Forelimb muscle (tissue), 1 donor: ENCODE measurements around the gene CADM2. TPM values are rescaled to one million over a fixed set of nuclear protein-coding genes. Genes with fewer than 3 reads are reported as not detected.
"Not testable (repeated sequence)": the region's sequence is repeated elsewhere in the genome, so short reads cannot be mapped to it uniquely, and the experiment has no call there.

ENCODE experiments used
- DNase-seq: peaks from one replicate; pipeline ENCODE4 v3.0.0-alpha.2; 2013; ENCODE audit warnings: low read depth
- polyA plus RNA-seq: library from polyadenylated mRNA; unstranded; fragments of 120-200 nt; gene quantifications from one replicate; pipeline ENCODE4 v1.2.1, GENCODE V29; 2013; ENCODE audit not compliant: insufficient read length

CADM2 gene
- 5.8 TPM for polyA plus RNA-seq

DNA sequence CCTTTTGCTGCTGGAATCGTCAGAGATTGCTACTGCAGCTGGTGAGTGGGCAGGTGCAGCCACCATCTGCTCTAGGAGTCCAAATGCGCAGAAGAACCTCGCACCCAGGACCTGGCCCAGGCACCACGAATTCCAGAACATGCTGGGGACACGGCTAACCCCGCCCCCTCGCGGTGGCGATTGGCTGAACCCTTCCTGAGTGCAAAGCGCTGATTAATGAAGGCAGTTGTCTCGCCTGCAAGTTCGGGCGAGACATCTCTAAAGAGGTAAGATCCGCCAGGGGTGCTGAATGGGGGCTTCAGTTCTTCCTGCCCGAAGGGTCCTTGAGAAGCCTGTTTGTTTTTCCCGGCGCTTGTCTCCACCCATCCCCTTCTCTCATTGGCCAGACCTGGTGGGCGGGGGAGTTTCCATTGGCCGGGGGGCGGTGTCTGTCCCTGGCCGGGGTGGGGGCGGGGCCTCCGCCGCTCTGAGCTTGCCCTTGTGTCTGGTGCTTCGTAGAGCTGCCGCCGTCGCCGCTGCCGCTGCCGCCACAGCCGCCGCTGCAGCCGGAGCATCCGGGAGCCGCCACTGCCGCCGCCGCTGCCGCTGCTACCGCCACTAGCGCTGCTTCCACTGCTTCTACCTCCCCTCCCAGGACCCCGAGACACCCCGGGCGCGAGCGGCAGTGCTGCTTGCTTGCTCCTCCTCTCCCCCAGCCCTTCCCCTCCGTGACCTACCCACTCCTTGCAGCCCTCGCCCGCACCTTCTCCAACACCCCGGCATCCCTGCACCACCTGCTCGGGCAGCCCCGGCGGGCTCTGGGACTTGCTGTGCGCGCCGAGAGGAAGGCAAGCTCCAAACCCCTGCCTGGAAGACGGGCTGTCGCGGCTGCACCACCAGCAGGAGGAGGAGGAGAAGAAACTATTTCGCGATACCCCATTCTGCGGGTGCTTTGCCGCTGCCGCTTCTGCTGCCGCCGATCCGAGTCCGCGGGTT is at the start of gene CADM2:
CADM2 (plus strand) TSS at position 495 of the 975 bp plus-strand sequence.
- DNase-seq = peak; percentile 48

DNA sequence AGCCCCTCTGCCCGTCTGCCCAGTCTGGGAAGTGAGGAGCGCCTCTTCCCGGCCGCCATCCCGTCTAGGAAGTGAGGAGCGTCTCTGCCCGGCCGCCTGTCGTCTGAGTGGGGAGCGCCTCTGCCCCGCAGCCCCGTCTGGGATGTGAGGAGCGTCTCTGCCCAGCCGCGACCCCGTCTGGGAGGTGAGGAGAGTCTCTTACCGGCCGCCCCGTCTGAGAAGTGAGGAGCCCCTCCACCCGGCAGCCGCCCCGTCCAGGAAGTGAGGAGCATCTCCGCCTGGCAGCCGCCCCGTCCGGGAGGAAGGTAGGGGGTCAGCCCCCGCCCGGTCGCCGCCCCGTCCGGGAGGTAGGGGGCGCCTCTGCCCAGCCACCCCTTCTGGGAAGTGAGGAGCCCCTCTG is 40.2 kb upstream of the CADM2 start:
- not testable (repeated sequence) for DNase-seq

DNA sequence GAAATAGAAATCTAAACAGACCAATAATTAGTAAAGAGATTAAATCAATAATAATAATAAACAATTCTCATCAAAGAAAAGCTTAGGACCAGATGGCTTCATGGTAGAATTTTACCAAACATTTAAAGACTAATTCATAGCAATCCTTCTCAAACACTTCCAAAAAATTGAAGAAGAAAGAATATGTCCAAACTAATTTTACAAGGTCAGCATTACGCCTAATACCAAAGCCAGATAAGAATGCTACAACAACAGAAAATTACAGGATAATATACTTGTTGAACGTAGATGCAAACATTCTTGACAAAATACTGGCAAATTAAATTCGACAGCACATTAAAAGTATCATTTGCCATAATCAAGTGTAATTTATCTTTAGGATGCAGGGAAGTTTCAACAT is 36.1 kb upstream of the CADM2 start:
- DNase-seq = no peak

DNA sequence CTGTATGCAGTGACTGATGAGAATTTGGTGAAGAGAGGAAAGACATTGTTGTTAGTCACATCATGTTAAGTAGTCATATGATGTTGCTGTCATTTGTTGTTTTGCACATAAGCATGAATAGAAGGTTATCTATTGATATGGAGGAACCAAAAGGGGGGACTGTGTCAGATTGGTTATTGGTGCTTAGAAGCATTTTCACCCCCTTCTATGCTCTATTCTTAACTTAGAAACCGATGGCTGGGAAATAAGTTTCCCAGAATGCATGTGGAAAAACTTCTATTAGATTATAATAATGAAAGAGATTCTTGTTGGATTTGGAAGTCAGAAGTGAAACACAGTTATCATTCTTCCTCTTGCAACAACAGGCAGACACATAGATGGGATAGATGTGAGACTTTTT is 33.2 kb upstream of the CADM2 start:
- DNase-seq = no peak

DNA sequence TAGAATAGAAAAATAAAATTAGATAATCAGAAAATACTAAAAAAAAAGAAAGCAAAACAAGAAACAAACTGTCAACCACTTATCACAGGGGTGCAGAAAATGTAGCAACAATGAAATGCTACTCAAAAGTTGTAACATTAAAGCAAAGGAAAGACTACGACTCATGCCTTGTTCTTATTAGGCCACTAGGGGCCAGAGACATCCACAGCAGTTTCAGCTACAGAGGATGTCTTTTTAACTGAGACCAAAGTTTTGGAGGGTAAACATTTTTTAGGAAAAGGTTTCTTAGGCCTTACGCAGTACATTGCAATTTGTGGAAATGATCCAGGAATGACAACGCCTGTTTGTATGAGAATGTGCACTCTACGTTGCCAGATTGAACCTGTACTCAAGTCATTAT is 15.4 kb upstream of the CADM2 start:
- DNase-seq = no peak

DNA sequence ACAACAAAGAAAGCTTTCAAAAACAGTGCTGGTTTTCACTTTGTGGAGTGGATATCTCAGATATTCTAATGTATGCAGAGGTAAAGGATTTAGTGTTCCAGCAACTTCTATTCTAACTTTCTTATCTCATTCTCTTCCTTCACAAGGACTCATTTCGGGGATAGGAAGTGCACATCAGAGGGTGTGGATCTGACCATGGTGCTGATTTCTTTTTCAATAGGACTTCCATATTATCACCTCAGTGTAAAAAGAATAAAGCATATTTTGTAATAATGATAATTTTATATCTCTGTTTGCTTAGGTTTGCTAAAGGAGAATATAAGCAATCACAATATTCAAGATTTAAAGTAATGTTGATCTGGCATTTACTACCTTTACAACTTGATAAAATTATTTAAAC is 12.5 kb upstream of the CADM2 start:
- no peak for DNase-seq

DNA sequence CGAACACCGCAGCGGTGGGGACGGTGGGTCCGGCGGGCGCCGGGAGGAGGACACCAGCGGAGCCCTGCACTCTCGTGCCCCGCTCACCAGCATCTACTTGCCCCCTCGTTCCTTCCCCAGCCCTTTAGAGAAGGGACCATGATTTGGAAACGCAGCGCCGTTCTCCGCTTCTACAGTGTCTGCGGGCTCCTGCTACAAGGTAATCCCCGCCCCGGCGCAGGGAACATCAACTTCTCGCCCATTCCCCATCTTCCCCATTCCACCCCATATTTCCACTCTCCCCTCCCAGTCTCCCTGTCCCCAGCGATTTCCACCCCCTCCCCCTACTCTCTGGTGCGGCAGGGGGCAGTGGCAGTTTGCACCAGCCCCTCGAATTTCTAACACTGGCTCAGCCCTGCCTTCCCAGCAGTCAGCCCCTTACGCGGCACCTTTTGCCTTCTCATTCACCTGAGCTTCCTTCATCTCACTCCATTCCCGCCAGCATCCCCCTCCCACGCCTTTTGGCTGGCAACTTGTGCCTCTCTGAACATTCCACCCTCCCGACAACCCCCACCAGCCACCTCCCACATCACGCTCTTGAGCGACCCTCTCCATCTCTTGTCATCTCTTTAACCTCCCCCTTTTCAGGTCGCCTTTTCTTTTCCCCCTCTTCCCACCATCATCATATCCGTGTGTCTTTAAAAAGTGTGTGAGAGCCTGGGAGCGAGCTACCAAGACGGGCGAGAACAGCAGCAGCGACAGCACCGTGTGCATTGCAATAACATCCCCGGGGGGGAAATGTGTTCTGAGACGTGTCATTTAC is 882 bp downstream of the CADM2 start:
- DNase-seq = no peak

DNA sequence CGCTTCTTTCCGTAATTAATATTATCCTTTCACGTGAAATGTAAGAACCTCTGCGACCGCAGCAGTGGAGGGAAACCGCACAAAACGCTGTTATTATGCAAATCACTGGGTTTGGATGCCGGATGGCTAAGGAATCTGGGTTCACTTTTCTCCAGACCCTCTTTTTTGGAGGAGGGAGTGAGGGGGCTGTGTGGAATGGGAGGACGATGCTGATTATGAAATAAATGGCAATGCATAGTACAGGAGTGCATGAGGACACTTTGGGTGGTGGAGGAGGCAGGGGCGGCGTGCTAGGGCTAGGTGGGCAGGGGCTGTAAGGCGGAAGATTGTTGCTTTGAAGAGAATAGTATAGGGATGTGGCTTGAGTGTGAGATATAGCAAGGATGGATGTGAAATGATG is 1.8 kb downstream of the CADM2 start:
- no peak for DNase-seq

DNA sequence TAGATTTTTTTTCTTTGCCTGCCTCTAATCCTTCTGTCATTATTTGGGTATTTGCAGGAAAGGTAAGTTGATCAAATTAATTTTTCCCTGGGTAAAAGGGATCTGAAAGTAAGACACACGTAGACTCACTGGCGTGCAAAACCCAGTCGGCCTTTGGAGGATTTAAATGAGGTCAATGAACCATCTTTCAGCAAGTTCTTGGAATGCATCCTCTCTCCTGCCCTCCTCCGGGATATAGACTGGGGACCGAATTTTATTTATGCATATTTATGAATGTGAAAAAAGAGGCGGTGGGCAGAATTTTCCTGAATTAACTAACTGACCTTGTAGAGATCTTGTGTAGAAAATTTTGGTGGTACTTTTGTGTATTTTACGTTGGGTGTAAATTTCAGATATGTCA is 2.2 kb downstream of the CADM2 start:
- DNase-seq = no peak

DNA sequence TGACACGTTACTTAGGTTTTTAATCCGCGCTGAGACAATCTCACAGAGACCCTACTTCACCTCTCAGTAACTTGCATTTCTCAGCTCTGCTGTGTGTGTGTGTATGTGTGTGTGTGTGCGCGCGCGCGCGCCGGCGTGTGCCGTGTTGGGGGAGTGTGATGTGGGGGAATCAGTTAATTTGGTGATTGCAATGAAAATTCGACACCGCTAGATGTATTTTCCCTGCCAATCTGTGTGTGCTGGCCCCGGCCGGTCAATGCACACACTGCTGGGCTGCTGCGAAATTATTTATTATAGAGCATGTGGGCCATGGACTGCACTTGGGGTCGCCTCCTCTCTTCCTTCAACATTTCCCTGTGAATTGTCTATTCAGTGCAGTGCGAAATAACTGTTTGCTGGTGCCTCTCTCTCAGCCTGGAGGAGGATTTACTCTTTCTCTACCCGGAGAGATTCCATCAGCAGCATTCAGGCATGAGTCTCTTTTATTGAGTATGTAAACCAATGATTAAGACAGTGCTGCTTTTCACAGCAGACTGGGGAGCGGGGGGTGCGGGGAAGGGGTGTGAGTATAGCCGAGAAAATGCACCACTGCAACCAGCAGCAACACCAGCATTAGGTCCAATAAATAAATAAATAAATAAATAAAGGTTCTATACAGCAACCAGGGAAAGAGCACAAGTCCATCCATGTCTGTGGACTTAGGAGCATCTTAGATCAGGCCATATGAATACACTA is 2.9 kb downstream of the CADM2 start:
- DNase-seq = no peak

DNA sequence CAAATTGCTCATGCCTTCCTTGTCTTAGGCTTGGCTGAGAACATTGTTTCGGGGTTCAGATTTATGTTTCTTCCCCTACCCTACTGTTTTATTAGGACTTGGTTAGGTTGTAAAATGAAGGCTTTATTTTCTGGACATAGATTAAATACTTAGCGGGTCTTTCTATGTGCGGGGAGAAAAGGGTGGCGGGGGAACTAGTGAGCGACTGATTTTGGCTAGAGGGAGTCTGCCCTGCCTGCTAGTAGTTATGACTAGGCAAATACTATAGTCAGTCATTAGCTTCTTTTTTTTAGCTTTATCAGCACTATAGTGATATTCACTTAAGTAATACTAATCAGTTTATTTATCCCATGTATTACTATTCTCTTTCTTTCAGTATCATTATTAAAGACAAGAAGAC is 3.6 kb downstream of the CADM2 start:
- no peak for DNase-seq

DNA sequence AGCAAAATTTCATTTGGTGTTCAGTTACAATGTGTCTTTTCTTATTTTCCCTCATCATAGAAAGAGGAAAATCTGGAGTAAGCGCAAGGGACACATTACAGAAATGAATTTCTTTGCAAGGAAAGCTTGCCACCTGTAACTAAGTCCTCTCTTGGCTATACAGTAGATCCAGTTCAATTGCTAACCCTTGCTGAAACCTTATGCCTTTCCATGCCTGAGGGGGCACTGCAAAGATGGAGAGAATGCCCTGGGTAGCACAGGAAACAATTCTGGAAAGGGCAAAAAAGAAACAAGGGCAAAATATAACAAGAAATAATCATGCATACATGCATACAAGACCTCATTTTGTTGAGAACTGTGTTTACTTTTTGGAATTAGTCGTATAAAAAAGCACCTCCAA is 4.3 kb downstream of the CADM2 start:
- DNase-seq = no peak

DNA sequence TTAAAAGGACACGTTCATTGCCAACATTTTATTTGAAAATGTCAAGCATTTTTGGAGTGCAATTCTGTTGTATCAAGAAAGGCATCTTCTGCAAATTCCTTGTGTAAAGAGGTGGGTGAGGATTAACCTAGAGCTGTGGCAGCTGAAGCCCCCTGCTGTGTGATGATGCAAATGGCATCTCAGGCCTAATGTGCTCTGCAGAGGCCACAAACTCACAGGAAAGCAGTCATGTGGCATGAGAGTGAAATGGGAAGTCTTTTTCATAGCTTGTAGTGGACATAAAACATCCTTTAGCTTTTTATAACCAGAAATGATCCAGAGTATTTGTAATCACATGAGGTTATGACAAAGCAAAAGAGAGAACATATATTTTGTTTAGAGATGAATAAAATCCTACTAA is 6.4 kb downstream of the CADM2 start:
- no peak for DNase-seq

DNA sequence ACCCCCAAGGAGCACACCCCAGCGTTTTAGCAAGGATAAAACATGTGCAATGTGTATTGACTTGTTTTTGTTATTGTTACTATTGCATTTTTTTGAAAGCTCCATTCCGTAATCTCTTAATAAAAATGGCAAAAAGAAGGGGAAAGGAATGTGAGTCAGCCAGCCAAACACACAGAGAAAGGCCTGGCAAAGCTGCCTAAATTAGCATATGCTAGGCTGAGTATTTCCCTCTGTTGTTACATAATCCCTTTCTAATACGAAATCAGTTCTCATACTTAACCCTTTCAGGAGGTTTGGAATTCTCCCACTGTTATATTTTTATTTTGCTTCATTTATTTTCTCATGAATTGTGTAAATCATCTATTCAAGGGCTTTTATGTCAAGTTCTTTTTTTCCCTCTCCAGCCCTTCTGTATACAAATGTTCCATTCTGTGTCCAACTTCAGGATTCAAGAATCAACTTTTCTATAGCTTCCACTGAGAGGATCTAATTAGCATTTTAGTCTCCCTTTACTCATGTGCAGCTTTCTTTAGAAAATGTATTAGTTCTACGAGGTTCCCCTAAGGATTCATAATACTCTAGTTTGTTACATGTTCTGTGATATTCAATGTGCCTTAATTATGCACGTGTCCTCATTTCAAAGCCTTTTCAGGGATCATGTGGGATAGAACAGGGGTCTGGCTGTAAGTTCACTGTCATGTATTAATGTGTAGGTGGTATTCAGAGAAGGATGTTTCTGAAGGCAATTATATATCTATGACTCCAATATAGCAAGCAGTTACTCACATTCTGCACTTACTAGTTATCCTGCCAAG is 9.2 kb downstream of the CADM2 start:
- DNase-seq = no peak

DNA sequence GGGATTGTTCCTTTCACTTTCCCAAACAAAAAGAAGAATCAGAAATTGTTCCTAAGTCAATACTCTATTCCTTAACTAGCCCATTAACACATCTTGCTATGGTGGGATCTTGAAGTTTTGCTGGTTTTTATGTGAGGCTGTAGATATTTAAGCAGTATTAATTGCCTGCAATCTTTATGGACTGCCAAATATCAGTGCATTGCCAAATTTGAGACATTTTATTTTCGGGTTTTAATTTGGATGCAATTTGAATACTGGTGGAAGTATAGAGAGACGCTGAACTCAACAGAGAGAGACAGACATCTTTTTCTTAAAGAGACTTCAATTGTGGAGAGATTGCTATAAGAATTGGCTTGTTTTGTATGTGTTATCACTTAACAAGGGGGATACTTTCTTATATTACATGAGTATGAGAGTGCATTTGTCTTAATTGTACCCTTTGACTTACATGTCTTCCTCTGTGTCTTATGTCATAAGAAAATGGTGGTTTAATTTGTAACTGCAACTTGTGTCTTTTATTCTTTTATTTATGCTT is 10.0 kb downstream of the CADM2 start:
- no peak for DNase-seq

DNA sequence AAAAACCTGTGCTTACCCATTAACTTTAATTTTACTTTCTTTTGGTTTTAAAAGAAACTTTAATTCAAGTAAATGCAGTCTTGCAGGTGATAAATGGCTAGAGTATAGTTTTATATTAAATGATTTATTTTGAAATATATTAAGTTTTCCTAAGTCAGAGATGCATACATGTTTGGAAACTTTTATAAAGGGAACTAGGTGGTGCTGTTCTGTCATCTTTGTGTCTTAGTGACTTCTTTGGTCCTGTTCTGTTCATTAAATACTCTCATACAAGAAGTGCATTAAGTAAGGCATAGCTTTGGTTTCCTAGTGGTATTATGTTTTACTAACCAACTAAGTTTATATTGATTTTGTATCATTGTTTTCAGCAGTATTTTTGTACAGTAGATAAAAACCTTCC is 15.6 kb downstream of the CADM2 start:
- no peak for DNase-seq

DNA sequence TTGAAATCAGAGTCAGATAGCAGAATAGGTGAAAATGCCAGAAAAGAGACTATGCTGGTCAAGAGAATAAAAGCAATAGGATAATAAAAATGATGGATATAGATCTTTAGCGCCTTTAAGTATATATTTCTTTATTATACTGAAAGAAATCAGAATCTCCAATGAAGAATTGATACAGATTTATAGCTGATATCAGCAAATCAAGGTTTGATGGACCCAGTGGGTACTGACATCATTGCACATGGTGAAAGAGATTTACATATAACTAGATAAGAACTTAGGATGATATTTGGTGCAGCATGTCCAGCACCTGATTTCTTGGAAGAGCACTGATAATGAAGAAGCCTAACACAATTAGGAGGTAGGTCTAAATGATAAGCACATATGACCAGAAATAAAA is 18.2 kb downstream of the CADM2 start:
- no peak for DNase-seq

DNA sequence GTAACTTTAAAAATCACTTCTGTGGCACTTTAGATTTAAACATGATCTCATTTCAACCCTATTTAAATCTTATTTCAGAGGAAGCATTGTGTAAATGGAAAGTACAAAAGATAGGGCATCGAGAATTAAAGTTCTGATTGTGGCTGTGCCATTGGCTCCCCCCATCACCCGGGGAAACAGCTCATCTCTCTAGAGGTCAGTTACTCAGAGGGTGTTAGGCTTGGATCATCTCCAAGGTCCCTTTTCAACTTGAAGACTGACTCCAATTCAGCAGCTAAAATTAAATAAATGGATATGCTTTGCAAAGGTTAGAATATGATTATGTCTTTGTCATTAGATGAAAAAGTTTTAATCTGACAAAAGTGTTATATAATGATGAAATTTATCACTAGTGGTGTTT is 20.1 kb downstream of the CADM2 start:
- no peak for DNase-seq

DNA sequence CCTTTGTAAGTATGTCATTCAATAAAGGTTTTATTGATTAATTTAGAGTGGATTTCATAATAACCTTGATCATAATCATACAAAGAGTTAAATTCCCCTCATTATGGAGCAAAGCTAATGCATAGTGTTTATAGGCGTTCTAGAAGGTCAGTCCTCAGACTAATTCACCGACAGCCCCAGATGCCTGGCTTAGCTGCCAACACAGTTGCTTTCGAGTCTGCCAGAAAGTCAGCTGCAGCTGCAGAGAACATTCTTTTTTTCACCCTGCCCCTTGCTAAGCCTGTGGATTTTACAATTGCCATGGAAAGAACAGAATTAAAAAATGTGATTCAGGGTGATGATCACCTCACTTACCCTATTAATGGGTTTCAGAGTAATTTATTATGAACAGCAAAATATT is 21.2 kb downstream of the CADM2 start:
- DNase-seq = no peak

DNA sequence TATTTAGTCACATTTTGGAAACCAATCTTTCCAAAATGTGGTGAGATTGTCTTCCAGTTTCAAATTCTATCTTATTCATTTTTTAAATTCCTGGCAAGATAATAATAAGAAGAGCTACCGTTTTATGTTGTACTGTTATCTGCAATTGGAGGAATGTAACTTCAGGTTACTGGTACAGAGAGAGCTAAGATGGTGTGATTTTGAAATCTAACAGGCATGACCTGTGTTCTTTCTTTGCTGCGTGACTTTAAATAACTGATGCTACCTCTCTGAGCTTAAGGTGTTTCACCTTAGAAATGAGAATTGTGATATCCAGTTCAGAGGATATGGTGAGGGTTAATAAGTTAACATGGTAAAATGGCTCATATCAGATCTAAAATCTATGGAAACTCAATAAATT is 21.7 kb downstream of the CADM2 start:
- DNase-seq = no peak

DNA sequence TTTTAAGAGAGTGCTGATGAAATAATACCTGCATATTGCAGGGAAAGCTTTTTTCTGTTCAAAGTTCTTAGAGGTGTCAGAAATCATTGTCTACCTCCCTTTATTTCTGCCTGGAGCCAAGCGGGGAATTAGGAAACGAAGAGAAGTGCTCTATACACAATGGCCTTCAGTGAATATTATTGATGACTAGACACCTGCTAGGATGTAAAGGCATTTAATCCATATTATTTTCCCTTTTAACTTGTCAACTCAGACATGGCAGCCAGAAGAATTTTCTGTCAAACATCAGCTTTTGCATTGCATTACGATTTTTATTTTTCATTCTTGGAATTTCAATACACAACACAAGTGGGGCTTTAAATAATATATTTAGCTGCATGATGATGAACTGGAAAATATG is 24.7 kb downstream of the CADM2 start:
- DNase-seq = no peak
